ENCODE measurements around the gene GARNL3.

DNA sequence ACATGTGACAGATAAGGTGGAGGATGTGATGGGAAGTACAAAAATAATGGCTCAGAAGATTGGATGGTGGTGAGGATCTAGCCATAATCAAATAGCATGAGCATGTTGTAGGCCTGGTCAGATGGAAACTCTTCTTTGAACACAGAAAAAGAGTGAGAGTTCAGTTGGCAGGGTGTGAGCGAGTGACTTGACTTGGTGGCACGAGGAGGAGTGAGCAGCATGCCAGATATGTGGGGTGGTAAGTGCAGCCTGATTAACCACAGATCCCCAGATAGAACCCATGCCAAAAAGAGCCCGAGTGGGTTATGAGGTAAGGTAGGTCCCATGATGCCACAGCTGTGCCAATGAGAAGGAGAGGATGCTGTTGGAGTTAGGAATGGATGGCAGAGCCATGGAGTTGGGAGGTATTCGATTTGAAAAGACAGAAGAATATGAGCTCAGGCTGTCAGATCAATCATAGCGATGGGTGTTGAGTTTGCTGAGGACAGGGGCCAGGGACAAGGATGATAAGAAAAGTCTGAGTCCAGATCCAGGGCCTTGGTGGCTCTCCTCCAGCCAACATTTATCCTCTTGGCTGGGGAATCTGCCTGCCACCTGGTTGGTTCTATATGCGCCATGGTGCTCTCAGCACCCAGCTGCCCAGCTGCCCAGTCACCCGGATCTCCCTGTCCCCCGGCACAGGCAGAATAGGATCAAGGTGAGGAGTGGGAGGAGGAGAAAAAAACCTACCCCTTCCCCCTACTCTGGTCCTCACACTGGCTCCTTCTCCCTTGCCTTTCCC is 16.5 kb downstream of the GARNL3 start:
- TF ChIP-seq, protein P1, sequence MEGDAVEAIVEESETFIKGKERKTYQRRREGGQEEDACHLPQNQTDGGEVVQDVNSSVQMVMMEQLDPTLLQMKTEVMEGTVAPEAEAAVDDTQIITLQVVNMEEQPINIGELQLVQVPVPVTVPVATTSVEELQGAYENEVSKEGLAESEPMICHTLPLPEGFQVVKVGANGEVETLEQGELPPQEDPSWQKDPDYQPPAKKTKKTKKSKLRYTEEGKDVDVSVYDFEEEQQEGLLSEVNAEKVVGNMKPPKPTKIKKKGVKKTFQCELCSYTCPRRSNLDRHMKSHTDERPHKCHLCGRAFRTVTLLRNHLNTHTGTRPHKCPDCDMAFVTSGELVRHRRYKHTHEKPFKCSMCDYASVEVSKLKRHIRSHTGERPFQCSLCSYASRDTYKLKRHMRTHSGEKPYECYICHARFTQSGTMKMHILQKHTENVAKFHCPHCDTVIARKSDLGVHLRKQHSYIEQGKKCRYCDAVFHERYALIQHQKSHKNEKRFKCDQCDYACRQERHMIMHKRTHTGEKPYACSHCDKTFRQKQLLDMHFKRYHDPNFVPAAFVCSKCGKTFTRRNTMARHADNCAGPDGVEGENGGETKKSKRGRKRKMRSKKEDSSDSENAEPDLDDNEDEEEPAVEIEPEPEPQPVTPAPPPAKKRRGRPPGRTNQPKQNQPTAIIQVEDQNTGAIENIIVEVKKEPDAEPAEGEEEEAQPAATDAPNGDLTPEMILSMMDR (IDR thresholded peaks at IDR 0.05) = no peak
- TF ChIP-seq POLR2AphosphoS5 (IDR thresholded peaks at IDR 0.05) (no peak), POLR2A (IDR thresholded peaks at IDR 0.05; ENCODE audit: low read depth) (no peak), EP300 (IDR thresholded peaks at IDR 0.05) (no peak)
